Ovary (tissue), 9 donors: ENCODE results near the gene OARD1. TPM values are rescaled to one million over a fixed set of nuclear protein-coding genes. Genes with fewer than 3 reads are reported as not detected.

Experiments
- DNase-seq, 5 donors: peaks; one replicate each; pipeline ENCODE4 v3.0.0-alpha.2; 2019 to 2020
- H3K27ac ChIP-seq, 2 donors: fragments of 200-600 bp; one replicate each; pipeline versions ENCODE4 v1.5.1 to v1.8.0; 2019 to 2022
- H3K27me3 ChIP-seq: fragments of 200-600 bp; one replicate; pipeline ENCODE4 v1.8.0; 2022
- H3K36me3 ChIP-seq: fragments of 200-600 bp; sonication (generic); one replicate; pipeline ENCODE4 v1.5.1; 2019
- H3K4me1 ChIP-seq: one replicate; pipeline ENCODE4 v1.8.1; 2013; ENCODE audit warnings: mild to moderate bottlenecking, moderate library complexity; ENCODE audit not compliant: insufficient read depth
- H3K4me3 ChIP-seq: fragments of 200-600 bp; sonication (generic); one replicate; pipeline ENCODE4 v1.5.1; 2017
- H3K9me3 ChIP-seq, 2 donors: fragments of 200-600 bp in 1 of 2; sonication (generic) in 1 of 2; one replicate each; pipeline versions ENCODE4 v1.5.1 to v1.8.1; 2013 to 2019; ENCODE audit warnings: mild to moderate bottlenecking in 1 of 2, moderate library complexity in 1 of 2
- CTCF ChIP-seq, 3 donors: fragments of 450-650 bp in 2 of 3; fragments of 200-600 bp in 1 of 3; IDR thresholded peaks; one replicate each; pipeline versions ENCODE4 v1.5.1 to v1.8.0; 2016 to 2022; ENCODE audit warnings: antibody characterized with exemption in 3 of 3, mild to moderate bottlenecking in 1 of 3
- EP300 ChIP-seq: sonication (generic); formaldehyde crosslinking; IDR thresholded peaks from one replicate; pipeline ENCODE4 v1.6.1; 2017; ENCODE audit warnings: antibody characterized with exemption
- POLR2A ChIP-seq: fragments of 450-650 bp; IDR thresholded peaks from one replicate; pipeline ENCODE4 v1.6.1; 2017; ENCODE audit warnings: antibody characterized with exemption, mild to moderate bottlenecking, moderate library complexity
- WGBS, 3 donors: extraction: QIAGEN DNeasy Blood & Tissue Kit in 1 of 3; methylation state at CpG; one replicate each; pipeline versions ENCODE4 v1.1.5 to v1.1.7; 2013 to 2017; 5-methylcytosine and 5-hydroxymethylcytosine counted together
- intact Hi-C, 4 donors: fragments of 100-400 bp; cut with DNase I; formaldehyde crosslinking; loops; one replicate each; pipeline versions ENCODE4 v1.11.0 to v1.15.1; 2022 to 2023
- polyA plus RNA-seq, 2 donors: library from polyadenylated mRNA; stranded (reverse); fragments of 200-250 nt in 1 of 2; fragments of 350-450 nt in 1 of 2; fragmentation: Illumina TruSeq in 1 of 2; extraction: RNeasy Lipid Tissue Mini Kit (QIAGEN cat#74804) in 1 of 2; gene quantifications; one replicate each; pipeline ENCODE4 v1.2.3, GENCODE V29; 2013 to 2014
- total RNA-seq, 7 donors: library from RNA; depleted of rRNA in 2 of 7; stranded (reverse); fragments of >200 nt in 2 of 7; fragmentation: NEBNext Ultra II Directional in 3 of 7; extraction: Animal tissue kit (Norgen Biotek cat#: 25700) in 3 of 7; gene quantifications; one replicate each; pipeline versions ENCODE4 v1.1.0 to v1.2.4, GENCODE V29; 2016 to 2023
- donor health status: DM: no; HTN: no; CAD: no; lungs with moderate emphysema.
- donor health status: DM: no; HTN: no; CAD: no.
- donor health status: Bipolar disorder and iron deficiency.
- donor health status: DM: yes; HTN: yes; CAD: no.
- donor health status: DM: no; HTN: no; CAD: no.
- donor health status: DM: yes; HTN: yes; CAD: no.

OARD1 gene
- total and polyA plus RNA-seq, 9 donors, result 10.6 to 34.5 (median 21.4) TPM

GRCh38 chr6:41036186-41036585, 36.0 kb downstream of the OARD1 start:
- H3K36me3 ChIP-seq, result no peaks in the 10 kb centered on the region
- no peak overlapping the region for H3K4me3 ChIP-seq
- no peak for DNase-seq
- no peak for TF ChIP-seq CTCF (IDR thresholded peaks at IDR 0.05)
- no peak for TF ChIP-seq POLR2A
- no peak for TF ChIP-seq EP300
- WGBS, 3 donors, result 47 to 62% (median 54%) methylated on average over 3 of the region's 3 CpGs
- H3K9me3 ChIP-seq, result no peaks in the 10 kb centered on the region
- H3K27ac ChIP-seq, result no peak overlapping the region
- no peaks in the 10 kb centered on the region for H3K4me1 ChIP-seq
- H3K27me3 ChIP-seq, result no peaks in the 10 kb centered on the region
- intact Hi-C loops, result loop anchor here in 1 of 4 donors (10.0 kb wide), 1 partner anchor 701 kb away; no protein-coding TSS in a partner anchor

- no peaks in the 10 kb centered on the region for H3K4me1 ChIP-seq
- intact Hi-C loops, result loop anchor here in 1 of 4 donors (5.0 to 10.0 kb wide), 2 partner anchors 141 to 699 kb away; no protein-coding TSS in a partner anchor
- 91 to 92% (median 92%) methylated on average over 13 of the region's 13 CpGs for WGBS, 3 donors
- H3K27ac ChIP-seq, result no peak overlapping the region
- H3K4me3 ChIP-seq, result no peak overlapping the region
- no peaks in the 10 kb centered on the region for H3K36me3 ChIP-seq
- H3K9me3 ChIP-seq, result no peaks in the 10 kb centered on the region
- no peaks in the 10 kb centered on the region for H3K27me3 ChIP-seq
- TF ChIP-seq EP300 (no peak), POLR2A (no peak), CTCF (IDR thresholded peaks at IDR 0.05) (no peak)
- no peak for DNase-seq
These were observed 38.4 kb downstream of the OARD1 start for GRCh38 chr6:41033776-41034175.

GRCh38 chr6:41032830-41033229, 39.3 kb downstream of the OARD1 start:
- WGBS, 3 donors, result 94 to 96% (median 94%) methylated on average over 15 of the region's 15 CpGs
- TF ChIP-seq EP300 (no peak), POLR2A (no peak), CTCF (IDR thresholded peaks at IDR 0.05) (no peak)
- Histone ChIP-seq H3K4me3 (no peak overlapping the region), H3K36me3 (no peaks in the 10 kb centered on the region), H3K4me1 (peaks cover 2% of the 10 kb centered on the region), H3K27ac (no peak overlapping the region), H3K9me3 (no peaks in the 10 kb centered on the region), H3K27me3 (no peaks in the 10 kb centered on the region)
- intact Hi-C loops, result loop anchor here in 1 of 4 donors (5.0 to 10.0 kb wide), 2 partner anchors 141 to 698 kb away; no protein-coding TSS in a partner anchor
- DNase-seq, result no peak

- peak overlapping the region; percentile 63 to 85 for H3K27ac ChIP-seq
- TF ChIP-seq EP300 (no peak), CTCF (IDR thresholded peaks at IDR 0.05) (no peak), POLR2A (no peak)
- peaks cover 4% of the 10 kb centered on the region for H3K4me1 ChIP-seq
- no peaks in the 10 kb centered on the region for H3K36me3 ChIP-seq
- intact Hi-C loops, result loop anchor here in 3 of 4 donors (10.0 kb wide), 3 partner anchors 134 to 1044 kb away; partner anchors contain the start of gene LRFN2 (in 1 of the 3)
- no peak for DNase-seq
- 39 to 54% (median 50%) methylated on average over 13 of the region's 13 CpGs for WGBS, 3 donors
- no peaks in the 10 kb centered on the region for H3K9me3 ChIP-seq
- no peaks in the 10 kb centered on the region for H3K27me3 ChIP-seq
- peak overlapping the region; percentile 44 for H3K4me3 ChIP-seq
These were observed 43.4 kb downstream of the OARD1 start for GRCh38 chr6:41028561-41029412.
